Hematopoietic multipotent progenitor cell (in vitro differentiated cells): Measurements from ENCODE around the gene CIDEC. TPM values are rescaled to one million over a fixed set of nuclear protein-coding genes. Genes with fewer than 3 reads are reported as not detected.

Experiments used
- DNase-seq, 3 donors: peaks; one replicate each; pipeline ENCODE4 v3.0.0-alpha.2; 2011 to 2015; ENCODE audit warnings: low read depth in 2 of 3, low spot score in 2 of 3
- total RNA-seq: library from RNA; depleted of rRNA; stranded (reverse); fragments of >200 nt; gene quantifications from one replicate; pipeline ENCODE4 v1.2.3, GENCODE V29; 2012

Gene CIDEC, protein sequence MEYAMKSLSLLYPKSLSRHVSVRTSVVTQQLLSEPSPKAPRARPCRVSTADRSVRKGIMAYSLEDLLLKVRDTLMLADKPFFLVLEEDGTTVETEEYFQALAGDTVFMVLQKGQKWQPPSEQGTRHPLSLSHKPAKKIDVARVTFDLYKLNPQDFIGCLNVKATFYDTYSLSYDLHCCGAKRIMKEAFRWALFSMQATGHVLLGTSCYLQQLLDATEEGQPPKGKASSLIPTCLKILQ
- under 0.01 TPM for total RNA-seq

DNA sequence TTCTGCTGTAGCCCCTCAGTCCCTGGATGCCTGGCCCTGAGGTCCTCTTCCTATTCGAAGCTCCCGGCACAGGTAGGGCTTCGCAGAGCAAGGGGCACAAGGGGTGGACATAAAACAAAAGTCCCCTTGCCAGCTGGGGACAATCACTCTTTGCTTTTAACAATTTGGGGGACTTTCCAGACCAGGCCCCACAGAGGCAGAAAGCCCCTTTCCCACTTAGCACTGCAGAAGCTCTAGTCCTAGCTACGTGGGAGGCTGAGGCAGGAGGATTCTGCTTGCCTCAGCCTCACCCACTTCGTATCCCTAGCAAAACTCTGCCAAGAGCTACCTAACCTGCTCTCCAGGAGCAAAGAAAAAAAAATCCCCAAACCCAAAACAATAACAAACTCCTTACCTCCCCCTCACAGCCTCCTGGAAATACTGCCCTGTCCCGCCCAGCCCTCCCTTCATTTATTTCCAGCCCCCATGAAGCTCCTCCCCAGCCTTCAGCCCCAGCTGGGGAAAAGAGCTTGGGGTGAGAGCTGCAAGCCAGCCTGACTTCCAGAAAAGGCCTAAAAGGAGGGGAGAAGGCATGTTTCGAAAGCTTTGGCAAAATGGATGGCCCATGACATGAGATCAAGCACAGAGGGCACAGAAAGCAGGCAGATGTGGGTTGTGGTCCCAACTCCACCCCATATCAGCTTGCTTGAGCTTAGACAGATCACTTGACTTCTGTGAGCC lies at the start of gene CIDEC:
Gene CIDEC (minus strand): TSS at position 424 of the 720 bp plus-strand sequence. CDS start 1,767 bp downstream, outside the sequence.
- no peak for DNase-seq

DNA sequence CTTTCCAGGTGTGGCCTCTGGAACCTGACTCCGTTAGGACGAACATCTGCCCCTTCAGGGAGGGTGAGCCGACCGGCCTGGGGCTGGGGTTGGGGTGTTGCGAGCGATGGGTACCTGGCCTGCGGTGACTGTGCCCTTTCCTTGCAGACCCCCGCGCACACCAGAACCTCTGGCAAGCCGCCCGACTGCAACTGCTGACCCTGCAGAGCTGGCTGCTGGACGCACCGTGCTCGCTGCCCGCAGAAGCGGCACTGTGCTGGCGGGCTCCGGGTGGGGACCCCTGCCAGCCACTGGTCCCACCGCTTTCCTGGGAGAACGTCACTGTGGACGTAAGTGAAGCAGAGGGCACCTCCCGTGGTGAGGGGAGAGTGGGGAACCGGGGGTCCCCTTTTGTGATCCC lies 48.1 kb upstream of the CIDEC start:
- no peak for DNase-seq

DNA sequence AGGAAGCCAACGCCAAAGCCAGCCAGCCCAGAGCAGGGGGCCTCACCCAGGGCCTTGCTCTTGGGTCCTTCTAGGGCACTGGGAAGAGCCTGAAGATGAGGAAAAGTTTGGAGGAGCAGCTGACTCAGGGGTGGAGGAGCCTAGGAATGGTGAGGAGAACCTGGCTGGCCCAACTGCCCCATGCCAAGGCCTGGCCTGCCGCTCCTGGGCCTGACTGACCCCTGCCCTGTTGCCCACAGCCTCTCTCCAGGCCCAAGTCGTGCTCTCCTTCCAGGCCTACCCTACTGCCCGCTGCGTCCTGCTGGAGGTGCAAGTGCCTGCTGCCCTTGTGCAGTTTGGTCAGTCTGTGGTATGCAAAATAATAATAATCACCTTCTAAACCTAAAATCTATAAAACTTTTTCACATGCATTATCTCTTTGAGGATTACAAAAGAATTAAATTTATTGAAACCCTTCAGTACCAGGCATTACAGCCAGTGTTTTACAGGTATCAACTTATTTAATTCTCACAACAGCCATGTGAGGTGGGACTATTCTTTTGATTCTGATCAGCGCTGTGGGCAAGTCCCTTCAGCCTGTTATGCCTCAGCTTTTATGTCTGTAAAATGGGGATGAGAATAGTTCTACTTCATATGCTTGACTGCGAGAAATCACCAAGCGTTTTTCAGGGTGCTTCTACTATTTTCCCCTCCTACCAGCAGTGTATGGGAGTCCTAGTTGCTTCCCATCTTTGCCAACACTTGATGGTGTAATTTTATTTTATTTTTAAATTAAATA lies 38.4 kb upstream of the CIDEC start:
- no peak for DNase-seq

DNA sequence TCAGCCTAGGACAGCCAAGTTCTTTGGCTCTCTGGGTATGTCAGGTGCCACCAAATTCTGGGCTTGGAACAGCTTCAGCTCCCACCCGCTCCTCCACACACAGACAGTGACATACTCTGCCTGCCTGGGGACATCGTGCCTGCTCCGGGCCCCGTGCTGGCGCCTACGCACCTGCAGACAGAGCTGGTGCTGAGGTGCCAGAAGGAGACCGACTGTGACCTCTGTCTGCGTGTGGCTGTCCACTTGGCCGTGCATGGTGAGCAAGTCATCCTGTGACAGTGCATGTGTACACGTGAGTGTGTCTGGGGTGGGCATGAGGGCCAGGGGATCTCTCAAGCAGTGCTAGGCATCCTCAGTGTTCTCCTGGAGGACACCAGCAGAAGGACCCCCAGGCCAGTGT lies 37.8 kb upstream of the CIDEC start:
- DNase-seq, result no peak

DNA sequence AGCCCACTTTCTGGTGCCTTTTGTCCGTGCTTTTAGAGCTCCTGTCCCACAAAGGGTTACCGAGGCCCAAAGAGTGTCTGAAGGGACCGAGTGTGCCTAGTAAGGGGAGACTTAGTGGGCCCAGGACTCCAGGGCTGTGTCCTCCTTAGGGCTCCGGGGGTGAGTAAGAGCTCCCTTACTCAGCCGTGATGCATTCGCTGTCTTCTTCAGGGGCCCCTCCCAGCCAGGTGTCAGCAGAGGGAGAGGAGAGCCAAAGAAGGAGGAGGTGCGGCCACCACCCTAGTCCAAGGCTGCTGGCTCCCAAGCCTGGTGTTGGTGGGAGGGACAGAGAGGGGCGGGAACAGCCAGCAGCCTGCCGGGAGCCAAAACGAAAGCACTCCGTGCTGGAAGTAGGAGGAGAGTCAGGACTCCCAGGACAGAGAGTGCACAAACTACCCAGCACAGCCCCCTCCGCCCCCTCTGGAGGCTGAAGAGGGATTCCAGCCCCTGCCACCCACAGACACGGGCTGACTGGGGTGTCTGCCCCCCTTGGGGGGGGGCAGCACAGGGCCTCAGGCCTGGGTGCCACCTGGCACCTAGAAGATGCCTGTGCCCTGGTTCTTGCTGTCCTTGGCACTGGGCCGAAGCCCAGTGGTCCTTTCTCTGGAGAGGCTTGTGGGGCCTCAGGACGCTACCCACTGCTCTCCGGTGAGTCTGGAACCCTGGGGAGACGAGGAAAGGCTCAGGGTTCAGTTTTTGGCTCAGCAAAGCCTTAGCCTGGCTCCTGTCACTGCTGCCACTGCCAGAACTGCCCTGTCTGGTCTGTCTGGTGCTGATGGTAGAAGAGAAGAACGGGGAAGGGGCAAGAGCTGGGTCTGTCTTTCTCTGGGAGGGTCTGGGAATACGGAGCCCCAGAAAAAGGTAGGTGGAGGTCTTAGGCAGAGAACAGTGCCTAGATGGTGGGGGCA lies 37.0 kb upstream of the CIDEC start, which contains the start of gene IL17RC:
Gene IL17RC (plus strand): TSS at position 365 of the 947 bp plus-strand sequence. CDS start 218 bp downstream, at position 583.
- peak in 2 of 3 donors; percentile 41 to 53 for DNase-seq

DNA sequence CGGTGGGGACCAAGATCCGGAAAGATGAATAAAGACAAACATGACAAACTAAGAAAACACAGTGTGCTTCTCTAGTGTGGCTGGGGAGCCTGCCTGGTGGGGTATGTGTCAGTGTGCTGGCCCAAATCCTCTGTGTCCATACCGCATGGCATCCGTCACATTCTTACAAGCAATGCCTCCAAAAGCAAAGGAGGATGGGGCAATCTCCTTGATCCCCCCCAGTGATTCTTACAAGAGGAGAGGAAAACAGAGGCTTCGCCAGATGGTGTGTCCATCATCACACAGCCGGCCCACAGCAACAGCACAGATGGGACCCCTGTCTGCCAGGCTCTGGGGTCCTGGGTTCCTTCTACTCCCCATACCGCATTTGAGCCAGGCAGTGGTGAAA lies 36.3 kb upstream of the CIDEC start:
- DNase-seq, result no peak

DNA sequence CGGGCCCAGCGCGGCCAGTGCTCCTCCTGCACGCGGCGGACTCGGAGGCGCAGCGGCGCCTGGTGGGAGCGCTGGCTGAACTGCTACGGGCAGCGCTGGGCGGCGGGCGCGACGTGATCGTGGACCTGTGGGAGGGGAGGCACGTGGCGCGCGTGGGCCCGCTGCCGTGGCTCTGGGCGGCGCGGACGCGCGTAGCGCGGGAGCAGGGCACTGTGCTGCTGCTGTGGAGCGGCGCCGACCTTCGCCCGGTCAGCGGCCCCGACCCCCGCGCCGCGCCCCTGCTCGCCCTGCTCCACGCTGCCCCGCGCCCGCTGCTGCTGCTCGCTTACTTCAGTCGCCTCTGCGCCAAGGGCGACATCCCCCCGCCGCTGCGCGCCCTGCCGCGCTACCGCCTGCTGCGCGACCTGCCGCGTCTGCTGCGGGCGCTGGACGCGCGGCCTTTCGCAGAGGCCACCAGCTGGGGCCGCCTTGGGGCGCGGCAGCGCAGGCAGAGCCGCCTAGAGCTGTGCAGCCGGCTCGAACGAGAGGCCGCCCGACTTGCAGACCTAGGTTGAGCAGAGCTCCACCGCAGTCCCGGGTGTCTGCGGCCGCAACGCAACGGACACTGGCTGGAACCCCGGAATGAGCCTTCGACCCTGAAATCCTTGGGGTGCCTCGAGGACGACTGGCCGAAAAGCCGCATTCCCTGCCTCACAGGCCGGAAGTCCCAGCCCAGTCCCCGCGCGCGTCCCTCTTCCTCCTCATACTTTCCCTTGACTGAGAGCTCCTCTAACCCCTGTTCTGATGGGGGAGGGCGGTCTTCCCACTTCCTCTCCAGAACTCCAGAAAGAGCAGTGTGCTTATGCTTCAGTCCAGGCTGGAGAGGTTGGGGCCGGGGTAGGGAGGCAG lies 35.4 kb upstream of the CIDEC start:
- peak in 2 of 3 donors; percentile 46 to 52 for DNase-seq

- DNase-seq, result no peak
These were observed 34.7 kb upstream of the CIDEC start for GRCh38 chr3:9914559-9915253.

DNA sequence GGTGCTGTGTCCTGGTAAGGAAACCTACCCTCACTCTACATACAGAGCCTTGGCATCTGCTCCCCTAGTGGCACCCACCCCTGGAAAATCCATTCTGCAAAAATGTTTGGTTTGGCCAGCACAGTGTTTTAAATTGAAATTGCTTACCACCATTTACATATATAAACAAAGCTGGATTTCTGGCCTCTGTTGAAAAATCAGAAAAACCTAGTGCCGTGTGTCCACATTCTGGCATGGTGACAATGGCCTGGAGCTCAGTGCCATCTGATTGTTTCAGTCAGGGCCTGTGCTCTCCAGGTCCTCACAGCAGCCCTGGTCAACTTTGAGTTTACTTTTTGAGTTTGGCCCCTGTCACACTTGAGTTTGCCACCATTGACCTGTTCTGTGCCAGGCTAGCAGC lies 34.0 kb upstream of the CIDEC start:
- no peak for DNase-seq

DNA sequence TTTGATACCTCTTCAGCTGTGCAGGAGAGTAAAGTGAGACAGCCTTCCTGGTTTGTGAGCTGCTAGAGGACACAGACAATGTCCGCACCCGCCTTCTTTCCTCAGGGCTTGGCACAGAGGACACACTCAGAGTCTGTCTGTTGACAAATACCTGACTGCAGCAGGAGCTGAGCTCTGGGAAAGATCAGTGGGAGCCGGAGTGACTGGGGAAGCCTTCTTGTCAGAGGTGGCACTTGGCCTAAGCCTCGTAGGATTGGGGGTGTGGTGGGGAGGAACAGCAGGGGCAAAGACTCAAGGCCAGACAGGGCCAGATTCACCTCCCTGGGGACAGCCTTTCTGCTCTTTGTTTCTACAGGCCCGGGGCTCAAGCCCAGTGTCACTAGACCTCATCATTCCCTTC lies 33.5 kb upstream of the CIDEC start:
- DNase-seq, result no peak

DNA sequence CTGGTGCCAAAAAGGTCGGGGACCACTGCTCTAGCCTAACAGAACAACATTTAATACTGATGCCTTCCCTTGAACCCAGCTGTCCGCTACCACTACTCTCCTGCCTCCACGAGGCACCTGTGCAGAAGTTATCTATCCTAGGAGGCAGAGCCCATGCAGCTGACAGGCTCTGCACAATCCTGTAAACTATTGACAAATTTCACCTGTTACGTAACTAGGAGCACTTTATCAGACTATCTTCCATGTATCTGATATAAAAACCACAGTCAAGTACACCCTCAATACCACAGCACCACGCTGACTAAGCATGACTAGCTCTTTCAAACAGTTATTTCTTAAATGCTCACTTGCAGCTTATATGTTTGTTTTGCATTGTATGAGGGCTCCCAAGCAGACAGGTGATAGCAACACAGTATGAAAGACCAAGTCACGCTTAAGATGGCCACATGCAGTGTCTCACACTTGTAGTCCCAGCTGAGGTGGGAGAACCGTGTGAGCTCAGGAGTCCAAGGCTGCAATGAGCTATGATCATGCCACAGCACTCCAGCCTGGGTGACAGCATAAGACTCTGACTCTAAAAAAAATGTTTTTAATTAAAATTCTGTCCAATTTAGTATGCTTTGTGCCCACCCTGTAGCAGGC lies 32.4 kb upstream of the CIDEC start:
- peak in 2 of 3 donors; percentile 71 to 81 for DNase-seq

GRCh38 chr3:9911863-9912262 lies 31.8 kb upstream of the CIDEC start:
- DNase-seq, result no peak

DNA sequence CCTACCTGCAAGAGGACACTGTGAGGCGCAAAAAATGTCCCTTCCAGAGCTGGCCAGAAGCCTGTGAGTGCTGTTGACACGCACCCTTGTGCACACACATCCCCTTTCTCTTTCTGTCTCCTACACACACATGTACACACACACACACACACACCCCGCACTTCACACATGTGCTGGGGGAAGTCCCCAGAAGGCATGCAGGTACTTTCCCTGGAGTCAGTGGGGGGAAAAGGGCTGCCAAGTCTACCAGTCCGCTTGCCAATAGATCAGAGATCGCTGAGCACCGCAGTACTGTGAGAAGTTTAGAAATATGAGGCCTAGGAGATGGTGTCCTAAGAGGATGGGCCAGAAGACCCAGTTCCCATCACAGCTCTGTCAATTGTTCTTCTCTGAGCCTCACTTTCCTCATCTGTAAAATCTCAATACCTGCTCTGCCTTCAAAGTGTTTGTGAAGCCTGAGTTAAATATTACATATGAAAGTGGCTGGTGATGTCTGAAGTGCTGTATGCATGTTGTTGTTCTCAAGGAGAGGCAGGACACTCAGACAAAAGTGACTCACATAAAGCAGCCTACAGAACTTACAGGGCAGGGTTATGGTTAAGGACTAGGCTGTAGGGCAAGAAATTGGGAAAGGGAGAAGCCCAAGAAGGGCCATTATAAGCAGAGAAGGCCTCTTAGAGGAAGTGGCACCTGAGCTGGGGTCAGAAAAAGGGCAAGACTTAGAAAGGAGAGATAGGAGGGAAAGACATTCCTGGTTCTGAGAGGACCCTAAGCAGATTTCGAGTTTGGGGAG lies 29.4 kb upstream of the CIDEC start:
- DNase-seq, result no peak

DNA sequence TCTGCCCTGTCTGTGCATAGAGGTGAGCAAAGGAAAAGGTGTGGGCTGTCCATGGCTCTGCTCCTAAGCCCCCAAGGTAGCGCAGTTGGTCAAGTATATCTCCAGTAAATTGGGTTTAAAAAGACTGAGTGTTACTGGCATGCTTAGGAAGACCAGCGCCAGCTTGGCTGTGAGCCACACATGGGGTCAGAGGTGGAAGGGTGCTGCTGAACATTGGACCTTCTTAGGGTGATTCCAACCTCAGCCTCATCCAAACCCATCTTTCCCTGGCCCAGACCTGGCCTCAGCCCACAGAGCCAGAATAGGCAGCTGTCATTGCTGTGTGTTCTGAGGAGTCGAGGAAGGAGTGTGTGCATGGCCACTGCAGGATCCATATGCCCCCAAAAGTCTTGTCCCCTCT lies 28.2 kb upstream of the CIDEC start:
- no peak for DNase-seq

DNA sequence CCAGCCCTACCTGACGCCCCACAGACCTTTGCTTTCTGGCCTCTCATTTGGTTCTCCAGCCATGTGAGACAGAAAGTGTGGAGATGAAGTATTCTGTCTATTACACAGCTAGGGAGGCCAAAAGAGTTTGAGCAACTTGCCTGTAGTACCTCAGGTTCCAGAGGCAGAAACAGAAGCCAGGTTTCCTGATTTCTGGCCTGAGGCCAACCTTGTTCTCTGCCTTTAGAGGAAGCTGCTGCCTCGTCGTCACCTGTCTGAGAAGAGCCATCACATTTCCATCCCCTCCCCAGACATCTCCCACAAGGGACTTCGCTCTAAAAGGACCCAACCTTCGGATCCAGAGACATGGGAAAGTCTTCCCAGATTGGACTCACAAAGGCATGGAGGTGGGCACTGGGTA lies 26.4 kb upstream of the CIDEC start:
- no peak for DNase-seq

- no peak for DNase-seq
These were observed 23.9 kb upstream of the CIDEC start for GRCh38 chr3:9903904-9904303.

DNA sequence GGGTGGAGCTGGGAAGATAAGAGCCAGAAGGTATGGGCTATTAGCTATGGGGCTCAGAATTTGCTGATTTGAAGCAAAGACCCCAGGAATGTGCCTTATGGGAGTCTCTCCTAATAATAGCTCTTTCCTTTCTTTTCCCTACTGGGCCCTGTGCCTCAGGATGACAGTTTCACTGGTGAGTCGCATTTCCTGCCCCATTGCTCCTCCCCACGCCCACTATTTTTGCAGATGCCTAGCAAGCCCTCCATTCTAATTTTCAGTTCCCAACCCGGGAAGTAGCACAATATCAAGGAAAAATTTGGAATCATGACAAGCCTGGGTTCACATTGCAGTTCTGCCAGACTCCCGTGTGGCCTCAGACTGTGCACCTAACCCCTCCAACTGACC lies 23.2 kb upstream of the CIDEC start:
- DNase-seq, result no peak
